K562 (cell line): ENCODE data around the gene PSMA2. TPM values are rescaled to one million over a fixed set of nuclear protein-coding genes. Genes with fewer than 3 reads are reported as not detected.

Experiments
- ATAC-seq: fragments of 200-7000 bp; cut with Tn5 transposase; 3 replicates; pipeline ENCODE4 v1.9.1; 2020; ENCODE audit warnings: moderate library complexity
- BruUV-seq: library from RNA; stranded (reverse); fragments of 400-500 nt; replicated peaks from 2 replicates; lab custom pipeline; 2021; lab: Mats Ljungman, UMichigan
- CTCF ChIA-PET: fragments of 300-600 bp; formaldehyde crosslinking; extraction: SDS; loops from one replicate; lab custom pipeline; 2021; ENCODE audit warnings: low intra/inter-chr PET ratio; lab: Yijun Ruan, JAX
- POLR2A ChIA-PET: fragments of 300-600, 350-650 bp; sonication (Branson Sonifier 250); formaldehyde crosslinking; extraction: SDS; loops from one replicate; lab custom pipeline; 2021; ENCODE audit warnings: antibody characterized with exemption, inconsistent platforms; lab: Yijun Ruan, JAX
- DNase-seq, 4 experiments: peaks; one replicate each; pipeline versions ENCODE4 v3.0.0 to v3.0.0-alpha.2; 2011 to 2018; ENCODE audit warnings: low spot score in 3 of 4, mixed read lengths in 3 of 4; ENCODE audit errors: extremely low read depth in 1 of 4
- FAIRE-seq: peaks from 2 replicates; lab custom pipeline; 2011; peaks lifted over from hg19 to GRCh38; lab: Jason Lieb, UNC
- H2AFZ ChIP-seq: 2 replicates; pipeline ENCODE4 v1.6.0; 2011; ENCODE audit warnings: low read depth, low read length, control low read depth, inconsistent platforms
- H3K27ac ChIP-seq: fragments of 200-600 bp; 3 replicates; pipeline ENCODE4 v1.8.0; 2011; ENCODE audit warnings: low read depth, mild to moderate bottlenecking, control low read depth, inconsistent platforms, low read length, moderate library complexity, mixed read lengths; ENCODE audit errors: extremely low read depth
- H3K27me3 ChIP-seq, 2 experiments: fragments of 300-600 bp in 1 of 2; 2 replicates in 1 of 2; 3 replicates in 1 of 2; pipeline versions ENCODE4 v1.6.0 to v1.8.0; 2011; ENCODE audit warnings: inconsistent platforms in 2 of 2, low read length in 2 of 2, mild to moderate bottlenecking in 1 of 2, mixed read lengths in 1 of 2, moderate library complexity in 1 of 2; ENCODE audit not compliant: control insufficient read depth in 2 of 2, insufficient read depth in 2 of 2
- H3K36me3 ChIP-seq: fragments of 300-600 bp; 3 replicates; pipeline ENCODE4 v1.8.0; 2011; ENCODE audit warnings: mild to moderate bottlenecking, low read length, inconsistent platforms; ENCODE audit not compliant: control insufficient read depth, insufficient read depth
- H3K4me1 ChIP-seq, 2 experiments: fragments of 200-600 bp in 1 of 2; replicated peaks in 1 of 2; 2 replicates in 1 of 2; 3 replicates in 1 of 2; pipeline versions ENCODE4 v1.5.1 to v1.8.0; 2011; ENCODE audit warnings: inconsistent platforms in 2 of 2, low read length in 2 of 2, mild to moderate bottlenecking in 1 of 2, mixed read lengths in 1 of 2, moderate library complexity in 1 of 2; ENCODE audit not compliant: control insufficient read depth in 2 of 2, insufficient read depth in 2 of 2
- H3K4me2 ChIP-seq: 2 replicates; pipeline ENCODE4 v1.6.1; 2011; ENCODE audit warnings: low read length, control low read depth, inconsistent platforms, mixed read lengths; ENCODE audit not compliant: insufficient read depth
- H3K4me3 ChIP-seq: fragments of 200-600 bp; sonication (generic), shearing (Covaris generic); 2 replicates; pipeline ENCODE4 v1.5.1; 2016; ENCODE audit warnings: control low read depth, inconsistent platforms
- H3K79me2 ChIP-seq: fragments of 200-600 bp; 3 replicates; pipeline ENCODE4 v1.8.0; 2011; ENCODE audit warnings: low read length, inconsistent platforms; ENCODE audit not compliant: control insufficient read depth, insufficient read depth
- H3K9ac ChIP-seq, 2 experiments: 2 replicates each; pipeline versions ENCODE4 v1.6.0 to v1.6.1; 2011; ENCODE audit warnings: low read depth in 2 of 2, low read length in 2 of 2, control low read depth in 1 of 2, inconsistent platforms in 1 of 2, mild to moderate bottlenecking in 1 of 2, mixed read lengths in 1 of 2; ENCODE audit not compliant: insufficient read depth in 1 of 2
- H3K9me1 ChIP-seq: one replicate; pipeline ENCODE4 v1.6.0; 2011; ENCODE audit warnings: inconsistent platforms, mild to moderate bottlenecking, low read length, moderate library complexity; ENCODE audit not compliant: control insufficient read depth, insufficient read depth
- H3K9me3 ChIP-seq: replicated peaks from 2 replicates; pipeline ENCODE4 v1.5.1; 2011; ENCODE audit warnings: low read depth, low read length, inconsistent platforms; ENCODE audit not compliant: control insufficient read depth, insufficient read depth
- H4K20me1 ChIP-seq: replicated peaks from 2 replicates; pipeline ENCODE4 v1.6.1; 2011; ENCODE audit warnings: low read length, inconsistent platforms, mixed read lengths; ENCODE audit not compliant: control insufficient read depth, insufficient read depth
- ARID4B ChIP-seq: sonication (generic); formaldehyde crosslinking; IDR thresholded peaks from 2 replicates; pipeline ENCODE4 v1.8.0; 2022; ENCODE audit warnings: mild to moderate bottlenecking, missing genetic modification reagents
- CHAMP1 ChIP-seq: fragments of 450-650 bp; IDR thresholded peaks from 2 replicates; pipeline ENCODE4 v1.6.1; 2016; ENCODE audit warnings: mild to moderate bottlenecking
- E2F3 ChIP-seq: fragments of 250-450 bp; sonication (Bioruptor Pico); IDR thresholded peaks from 2 replicates; pipeline ENCODE4 v1.4.0; 2020; ENCODE audit warnings: mild to moderate bottlenecking
- FOS ChIP-seq: IDR thresholded peaks from 3 replicates; pipeline ENCODE4 v1.6.1; 2011; ENCODE audit not compliant: insufficient read length; ENCODE audit errors: extremely low read depth
- FOXK2 ChIP-seq, 2 experiments: fragments of 450-650 bp; IDR thresholded peaks in 1 of 2; conservative IDR thresholded peaks in 1 of 2; 2 replicates each; pipeline ENCODE4 v1.6.1; 2016; ENCODE audit warnings: low read depth in 2 of 2, mild to moderate bottlenecking in 1 of 2
- GTF2B ChIP-seq: IDR thresholded peaks from 2 replicates; pipeline ENCODE4 v1.6.1; 2011; ENCODE audit not compliant: insufficient read length; ENCODE audit errors: extremely low read depth
- SIX5 ChIP-seq, 2 experiments: IDR thresholded peaks; 2 replicates each; pipeline ENCODE4 v1.6.1; 2011; ENCODE audit warnings: low read length in 2 of 2, borderline replicate concordance in 1 of 2, low read depth in 1 of 2, mild to moderate bottlenecking in 1 of 2, moderate library complexity in 1 of 2; ENCODE audit not compliant: insufficient read depth in 1 of 2
- TFAM ChIP-seq: fragments of 250-450 bp; sonication (Bioruptor Pico); conservative IDR thresholded peaks from 2 replicates; pipeline ENCODE4 v1.5.0; 2021; ENCODE audit warnings: mild to moderate bottlenecking, moderate library complexity
- USF1 ChIP-seq: sonication (generic); formaldehyde crosslinking; IDR thresholded peaks from 2 replicates; pipeline ENCODE4 v1.9.0; 2022; ENCODE audit warnings: mild to moderate bottlenecking, missing genetic modification reagents
- USF2 ChIP-seq: sonication (generic); formaldehyde crosslinking; IDR thresholded peaks from 2 replicates; pipeline ENCODE4 v1.5.0; 2020; ENCODE audit warnings: missing genetic modification reagents
- WGBS: fragments of 100-300 bp; shearing (Covaris generic); methylation state at CpG from one replicate; pipeline ENCODE4 v1.1.6; 2016; ENCODE audit warnings: low coverage, mixed read lengths; ENCODE audit not compliant: insufficient coverage; ENCODE audit errors: missing lambda C conversion rate; 5-methylcytosine and 5-hydroxymethylcytosine counted together
- in situ Hi-C: fragments of 300-500 bp; cut with MboI; formaldehyde crosslinking; loops from 4 replicates; pipeline ENCODE4 v1.15.0; 2018; ENCODE audit warnings: inconsistent platforms, mixed read lengths
- intact Hi-C: fragments of 100-400 bp; cut with micrococcal nuclease; formaldehyde crosslinking; loops from 2 replicates; pipeline ENCODE4 v1.14.2; 2022
- polyA plus RNA-seq, 8 experiments: library from polyadenylated mRNA; depleted of rRNA in 4 of 8; stranded (reverse) in 5 of 8; unstranded in 3 of 8; fragments of >200 nt; fragmentation: Nextera tagmentation in 2 of 8; fragmentation: Illumina TruSeq in 1 of 8; extraction: Ambion mirVana in 2 of 8; extraction: Trizol in 1 of 8; gene quantifications; 2 replicates each; pipeline versions ENCODE4 v1.2.1 to v1.2.3, GENCODE V29; 2011 to 2014; ENCODE audit warnings: inconsistent platforms in 1 of 8, missing spikeins in 1 of 8
- total RNA-seq, 7 experiments: library from RNA; depleted of rRNA in 6 of 7; stranded (reverse); fragments of >200 nt in 6 of 7; fragmentation: Illumina TruSeq in 2 of 7; extraction: Trizol in 2 of 7; gene quantifications; 2 replicates each; pipeline versions ENCODE4 v1.2.1 to v1.2.3, GENCODE V29; 2011 to 2021; ENCODE audit warnings: low replicate concordance in 1 of 7

The PSMA2 gene
- total and polyA plus RNA-seq, 9 of the 15 experiments (the other 6 are each of a cell fraction or from before 2014, with no cell fraction given): 91.7 to 1,070 (median 213) TPM

GRCh38 chr7:42972699-42973500, 40.9 kb upstream of the PSMA2 start:
- Histone ChIP-seq H3K36me3 (no peaks in the 10 kb centered on the region), H3K27ac (no peak overlapping the region), H3K4me2 (no peak overlapping the region), H4K20me1 (no peaks in the 10 kb centered on the region), H3K9me3 (no peaks in the 10 kb centered on the region), H3K4me3 (no peak overlapping the region), H3K9ac (no peak overlapping the region), H3K4me1 (no peaks in the 10 kb centered on the region; a peak in 1 of 5 replicates), H3K27me3 (no peaks in the 10 kb centered on the region), H3K79me2 (no peaks in the 10 kb centered on the region), H3K9me1 (no peaks in the 10 kb centered on the region), H2AFZ (peak overlapping the region; percentile 56)
- in situ Hi-C loops (no loop called here), intact Hi-C loops (no loop called here)
- no TSS peak for BruUV-seq
- ATAC-seq (peak; percentile 84), FAIRE-seq (peak; percentile 70), DNase-seq (peak; percentile 32 to 55 (median 54))
- WGBS: 43% methylated on average over 5 of the region's 5 CpGs
- CTCF ChIA-PET: no interaction called here
- POLR2A ChIA-PET: interaction anchor here (1.2 kb wide), 1 partner anchor 15 kb away, joined by 4 read pairs; no protein-coding TSS in a partner anchor
- TF ChIP-seq USF2 (CRISPR knock-in tag): peak; percentile 82
- peak; percentile 57; the same call in 1 of the 2 replicates for TF ChIP-seq CHAMP1
- TF ChIP-seq TFAM (CRISPR knock-in tag): no peak
- peak; percentile 21 to 33; a peak in 2 of 4 replicates for TF ChIP-seq SIX5 (IDR thresholded peaks at IDR 0.05; ENCODE audit: borderline replicate concordance in 1 of 2, insufficient read depth in 1 of 2, low read depth in 1 of 2, low read length in 2 of 2)
- no peak for TF ChIP-seq FOXK2 (conservative IDR thresholded peaks at IDR 0.05 in 1 of 2, IDR thresholded peaks at IDR 0.05 in 1 of 2; ENCODE audit: low read depth in 2 of 2)
- peak; percentile 70 for TF ChIP-seq USF1 (CRISPR knock-in tag)
- no peak for TF ChIP-seq E2F3 (CRISPR knock-in tag)
- TF ChIP-seq GTF2B: no peak
- no peak for TF ChIP-seq ARID4B (CRISPR knock-in tag)
- peak; percentile 33 for TF ChIP-seq FOS
